ENCODE measurements around the gene UBB.

Gene UBB

DNA sequence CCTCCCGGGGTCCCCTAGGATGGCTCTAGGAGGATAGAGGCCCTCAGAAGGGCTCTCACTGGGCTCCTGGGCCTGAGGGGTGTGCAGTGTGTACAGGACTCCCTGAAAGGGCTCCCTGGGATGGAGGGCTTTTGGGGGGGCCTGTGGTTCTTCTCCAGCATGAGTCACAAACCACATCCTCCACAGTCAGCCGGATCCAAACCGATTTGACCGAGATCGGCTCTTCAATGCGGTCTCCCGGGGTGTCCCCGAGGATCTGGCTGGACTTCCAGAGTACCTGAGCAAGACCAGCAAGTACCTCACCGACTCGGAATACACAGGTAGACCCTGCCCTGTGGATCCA is 39.0 kb downstream of the UBB start:
- Histone ChIP-seq H3K9me2 (replicated peaks; ENCODE audit: insufficient read depth, low read length) (no peaks in the 10 kb centered on the region), H2AFZ (ENCODE audit: low read length) (no peak overlapping the region), H3K4me1 (ENCODE audit: low read length) (no peaks in the 10 kb centered on the region), H4K20me1 (ENCODE audit: insufficient read depth, low read length) (no peaks in the 10 kb centered on the region), H3K36me3 (replicated peaks; ENCODE audit: insufficient read depth, low read length) (no peaks in the 10 kb centered on the region), H3K27me3 (replicated peaks; ENCODE audit: insufficient read depth, low read length) (no peaks in the 10 kb centered on the region), H3K27ac (ENCODE audit: low read length) (no peak overlapping the region), H3K9me3 (replicated peaks; ENCODE audit: insufficient read depth, low read length) (no peaks in the 10 kb centered on the region), H3K4me2 (ENCODE audit: low read depth, low read length) (no peak overlapping the region), H3K4me3 (ENCODE audit: low read length) (no peak overlapping the region), H3K79me2 (ENCODE audit: low read length) (peaks cover 15% of the 10 kb centered on the region), H3F3A (ENCODE audit: insufficient read depth, low read length) (no peaks in the 10 kb centered on the region), H3K9ac (ENCODE audit: low read length) (no peak overlapping the region)
- no peak for DNase-seq
- TF ChIP-seq EZH2 (optimal IDR thresholded peaks at IDR 0.05; ENCODE audit: low read depth, low read length) (no peak), EZH2phosphoT487 (IDR thresholded peaks at IDR 0.05; ENCODE audit: low read length) (no peak)
- TF ChIP-seq, protein P1, sequence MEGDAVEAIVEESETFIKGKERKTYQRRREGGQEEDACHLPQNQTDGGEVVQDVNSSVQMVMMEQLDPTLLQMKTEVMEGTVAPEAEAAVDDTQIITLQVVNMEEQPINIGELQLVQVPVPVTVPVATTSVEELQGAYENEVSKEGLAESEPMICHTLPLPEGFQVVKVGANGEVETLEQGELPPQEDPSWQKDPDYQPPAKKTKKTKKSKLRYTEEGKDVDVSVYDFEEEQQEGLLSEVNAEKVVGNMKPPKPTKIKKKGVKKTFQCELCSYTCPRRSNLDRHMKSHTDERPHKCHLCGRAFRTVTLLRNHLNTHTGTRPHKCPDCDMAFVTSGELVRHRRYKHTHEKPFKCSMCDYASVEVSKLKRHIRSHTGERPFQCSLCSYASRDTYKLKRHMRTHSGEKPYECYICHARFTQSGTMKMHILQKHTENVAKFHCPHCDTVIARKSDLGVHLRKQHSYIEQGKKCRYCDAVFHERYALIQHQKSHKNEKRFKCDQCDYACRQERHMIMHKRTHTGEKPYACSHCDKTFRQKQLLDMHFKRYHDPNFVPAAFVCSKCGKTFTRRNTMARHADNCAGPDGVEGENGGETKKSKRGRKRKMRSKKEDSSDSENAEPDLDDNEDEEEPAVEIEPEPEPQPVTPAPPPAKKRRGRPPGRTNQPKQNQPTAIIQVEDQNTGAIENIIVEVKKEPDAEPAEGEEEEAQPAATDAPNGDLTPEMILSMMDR (IDR thresholded peaks at IDR 0.05; ENCODE audit: low read length): no peak

GRCh38 chr17:16422416-16422815 is 41.5 kb downstream of the UBB start:
- H3K4me2 ChIP-seq (ENCODE audit: low read depth, low read length): no peak overlapping the region
- no peaks in the 10 kb centered on the region for H3K4me1 ChIP-seq (ENCODE audit: low read length)
- H3F3A ChIP-seq (ENCODE audit: insufficient read depth, low read length): no peaks in the 10 kb centered on the region
- no peaks in the 10 kb centered on the region for H3K9me2 ChIP-seq (replicated peaks; ENCODE audit: insufficient read depth, low read length)
- H3K9me3 ChIP-seq (replicated peaks; ENCODE audit: insufficient read depth, low read length): no peaks in the 10 kb centered on the region
- no peak for TF ChIP-seq EZH2 (optimal IDR thresholded peaks at IDR 0.05; ENCODE audit: low read depth, low read length)
- no peak for TF ChIP-seq EZH2phosphoT487 (IDR thresholded peaks at IDR 0.05; ENCODE audit: low read length)
- TF ChIP-seq, protein P1 (IDR thresholded peaks at IDR 0.05; ENCODE audit: low read length): no peak
- H3K79me2 ChIP-seq (ENCODE audit: low read length): no peaks in the 10 kb centered on the region
- H2AFZ ChIP-seq (ENCODE audit: low read length): no peak overlapping the region
- DNase-seq: no peak
- H3K27me3 ChIP-seq (replicated peaks; ENCODE audit: insufficient read depth, low read length): no peaks in the 10 kb centered on the region
- H3K4me3 ChIP-seq (ENCODE audit: low read length): no peak overlapping the region
- H3K36me3 ChIP-seq (replicated peaks; ENCODE audit: insufficient read depth, low read length): no peaks in the 10 kb centered on the region
- no peak overlapping the region for H3K9ac ChIP-seq (ENCODE audit: low read length)
- no peak overlapping the region for H3K27ac ChIP-seq (ENCODE audit: low read length)
- H4K20me1 ChIP-seq (ENCODE audit: insufficient read depth, low read length): no peaks in the 10 kb centered on the region

- Histone ChIP-seq H3K27ac (ENCODE audit: low read length) (no peak overlapping the region), H3K9ac (ENCODE audit: low read length) (no peak overlapping the region), H4K20me1 (ENCODE audit: insufficient read depth, low read length) (no peaks in the 10 kb centered on the region), H3K36me3 (replicated peaks; ENCODE audit: insufficient read depth, low read length) (no peaks in the 10 kb centered on the region), H3K4me3 (ENCODE audit: low read length) (no peak overlapping the region), H2AFZ (ENCODE audit: low read length) (no peak overlapping the region), H3K4me1 (ENCODE audit: low read length) (no peaks in the 10 kb centered on the region), H3K9me2 (replicated peaks; ENCODE audit: insufficient read depth, low read length) (no peaks in the 10 kb centered on the region), H3K9me3 (replicated peaks; ENCODE audit: insufficient read depth, low read length) (no peaks in the 10 kb centered on the region), H3K27me3 (replicated peaks; ENCODE audit: insufficient read depth, low read length) (no peaks in the 10 kb centered on the region), H3K79me2 (ENCODE audit: low read length) (no peaks in the 10 kb centered on the region), H3F3A (ENCODE audit: insufficient read depth, low read length) (no peaks in the 10 kb centered on the region), H3K4me2 (ENCODE audit: low read depth, low read length) (no peak overlapping the region)
- DNase-seq: no peak
- TF ChIP-seq EZH2phosphoT487 (IDR thresholded peaks at IDR 0.05; ENCODE audit: low read length): no peak
- TF ChIP-seq, protein P1 (IDR thresholded peaks at IDR 0.05; ENCODE audit: low read length): no peak
- TF ChIP-seq EZH2 (optimal IDR thresholded peaks at IDR 0.05; ENCODE audit: low read depth, low read length): no peak
These were observed 42.5 kb downstream of the UBB start for GRCh38 chr17:16423226-16423872.
